Esophagus squamous epithelium (tissue), 4 donors: ENCODE results near the gene TBC1D2.

ENCODE experiments used
- CTCF ChIP-seq, 6 experiments: fragments of 450-650 bp in 4 of 6; fragments of 200-600 bp in 2 of 6; sonication (generic) in 2 of 6; IDR thresholded peaks; one replicate each; pipeline ENCODE4 v1.5.1; 2016 to 2019; ENCODE audit warnings: antibody characterized with exemption in 6 of 6, mild to moderate bottlenecking in 4 of 6, moderate library complexity in 4 of 6
- POLR2A ChIP-seq, 4 donors: fragments of 450-650 bp; IDR thresholded peaks; one replicate each; pipeline ENCODE4 v1.6.1; 2017; ENCODE audit warnings: antibody characterized with exemption in 4 of 4, mild to moderate bottlenecking in 4 of 4, moderate library complexity in 3 of 4

DNA sequence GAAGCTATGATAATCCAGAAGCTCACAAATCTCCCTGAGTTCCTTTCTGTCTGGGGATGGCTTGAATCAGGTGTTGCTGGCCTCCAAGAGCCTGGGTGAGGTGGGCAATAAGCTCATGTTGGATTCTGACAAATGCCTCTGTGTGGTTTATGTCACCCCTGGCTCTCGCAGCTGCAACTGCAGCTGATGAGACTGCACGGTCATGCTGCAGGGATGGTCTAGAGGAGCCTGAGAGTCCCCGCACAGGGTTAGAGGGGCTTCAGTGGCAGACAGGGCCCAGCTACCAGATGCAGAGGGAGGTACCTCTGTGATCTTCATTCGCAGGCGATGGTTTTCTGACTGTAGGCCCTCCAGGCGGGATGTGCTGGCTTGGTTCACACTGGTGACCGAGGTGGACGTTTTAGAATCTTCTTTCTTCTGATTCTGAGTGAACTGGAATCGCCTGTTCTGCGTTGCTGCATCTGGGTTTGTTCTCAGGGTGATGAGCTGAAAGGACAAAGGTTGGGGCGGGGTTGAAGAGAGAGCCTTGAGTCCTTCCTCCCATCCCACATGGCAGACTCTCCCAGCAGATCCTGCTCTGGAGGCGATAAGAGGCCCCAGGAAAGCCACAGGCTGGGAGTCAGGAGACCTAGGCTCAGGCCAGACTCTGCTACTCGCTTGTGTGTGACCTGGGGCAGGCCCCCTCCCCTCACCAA lies 47.6 kb upstream of the TBC1D2 start:
- TF ChIP-seq CTCF (IDR thresholded peaks at IDR 0.05) = no peak
- TF ChIP-seq POLR2A (IDR thresholded peaks at IDR 0.05) = no peak
